Pancreas (tissue), 10 donors: ENCODE results near the gene DECR2. TPM values are rescaled to one million over a fixed set of nuclear protein-coding genes. Genes with fewer than 3 reads are reported as not detected.

Experiments used
- ATAC-seq, 4 donors: fragments of 200-7000 bp; cut with Tn5 transposase; one replicate each; pipeline versions ENCODE4 v1.8.0 to v1.9.1; 2020; ENCODE audit warnings: mild to moderate bottlenecking in 4 of 4, moderate library complexity in 4 of 4
- DNase-seq, 6 donors: peaks; one replicate each; pipeline ENCODE4 v3.0.0-alpha.2; 2020
- FAIRE-seq: peaks from 2 replicates; lab custom pipeline; 2012; peaks lifted over from hg19 to GRCh38; lab: Jason Lieb, UNC
- H3K27ac ChIP-seq, 4 donors: fragments of 200-600 bp; sonication (generic); 1 replicate in 3 of 4; 2 replicates in 1 of 4; pipeline versions ENCODE4 v1.5.0 to v1.8.0; 2020
- H3K27me3 ChIP-seq, 4 donors: fragments of 200-600 bp; one replicate each; pipeline ENCODE4 v1.8.0; 2021
- H3K36me3 ChIP-seq, 3 donors: fragments of 200-600 bp; sonication (generic) in 1 of 3; one replicate each; pipeline versions ENCODE4 v1.5.0 to v1.8.0; 2020 to 2021
- H3K4me1 ChIP-seq, 3 donors: fragments of 200-600 bp; one replicate each; pipeline ENCODE4 v1.8.0; 2021
- H3K4me3 ChIP-seq, 4 donors: fragments of 200-600 bp; sonication (generic) in 2 of 4; one replicate each; pipeline versions ENCODE4 v1.5.0 to v1.8.0; 2020 to 2021
- H3K9me3 ChIP-seq, 4 donors: fragments of 200-600 bp; one replicate each; pipeline ENCODE4 v1.8.0; 2021
- WGBS, 2 donors: extraction: QIAGEN DNeasy Blood & Tissue Kit; methylation state at CpG; one replicate each; pipeline ENCODE4 v1.1.7; 2013; 5-methylcytosine and 5-hydroxymethylcytosine counted together
- intact Hi-C, 3 donors: fragments of 100-400 bp; cut with DNase I; formaldehyde crosslinking; loops; one replicate each; pipeline versions ENCODE4 v1.11.1 to v1.14.2; 2022
- polyA plus RNA-seq, 2 donors: library from polyadenylated mRNA; stranded (reverse); fragments of 200-250 nt; gene quantifications; one replicate each; pipeline ENCODE4 v1.2.3, GENCODE V29; 2013
- total RNA-seq, 6 donors: library from RNA; stranded (reverse); fragmentation: NEBNext Ultra II Directional in 4 of 6; extraction: Animal tissue kit (Norgen Biotek cat#: 25700) in 4 of 6; gene quantifications; one replicate each; pipeline versions ENCODE4 v1.2.1 to v1.2.4, GENCODE V29; 2021 to 2023
- TF ChIP-seq, protein P1 (sequence below), 4 donors: fragments of 200-600 bp; sonication (generic) in 3 of 4; IDR thresholded peaks; one replicate each; pipeline versions ENCODE4 v1.5.0 to v1.8.0; 2021; ENCODE audit warnings: antibody characterized with exemption in 4 of 4
- donor health status: healthy with polysubstance abuse.
- donor health status: DM: no; HTN: no; CAD: no; lungs with moderate emphysema.
- donor health status: DM: no; HTN: no; CAD: no.
- donor health status: control.
- donor health status: control.
- donor health status: Bipolar disorder and iron deficiency.
- donor health status: DM: yes; HTN: yes; CAD: no.
- donor health status: DM: no; HTN: no; CAD: no.
- donor health status: DM: no; HTN: no; CAD: no.
- donor health status: DM: yes; HTN: yes; CAD: no.

Gene DECR2
- total and polyA plus RNA-seq, 8 donors = 9.2 to 68.0 (median 18.5) TPM

DNA sequence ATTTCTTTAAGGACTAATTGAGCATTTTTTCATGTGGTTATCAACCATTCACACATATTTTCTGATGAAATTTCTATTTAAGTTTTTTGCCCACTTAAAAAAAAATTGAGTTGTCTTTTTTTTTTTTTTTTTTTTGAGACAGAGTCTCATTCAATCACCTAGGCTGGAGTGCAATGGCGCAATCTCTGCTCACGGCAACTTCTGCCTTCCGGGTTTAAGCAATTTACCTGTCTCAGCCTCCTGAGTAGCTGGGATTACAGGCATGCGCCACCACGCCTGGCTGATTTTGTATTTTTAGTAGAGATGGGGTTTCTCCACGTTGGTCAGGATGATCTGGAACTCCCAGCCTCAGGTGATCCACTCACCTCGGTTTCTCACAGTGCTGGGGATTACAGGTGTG, 58.1 kb downstream of the DECR2 start:
- DNase-seq (no peak), FAIRE-seq (no peak), ATAC-seq (no peak)
- H3K27me3 ChIP-seq = no peaks in the 10 kb centered on the region
- no peak overlapping the region for H3K27ac ChIP-seq
- H3K4me1 ChIP-seq = peaks cover 12 to 21% (median 16%) of the 10 kb centered on the region in 3 donors
- 89 to 91% methylated on average over 7 of the region's 7 CpGs for WGBS, 2 donors
- H3K4me3 ChIP-seq = no peak overlapping the region
- no peaks in the 10 kb centered on the region for H3K9me3 ChIP-seq
- intact Hi-C loops = no loop called here
- no peaks in the 10 kb centered on the region for H3K36me3 ChIP-seq
- TF ChIP-seq, protein P1, sequence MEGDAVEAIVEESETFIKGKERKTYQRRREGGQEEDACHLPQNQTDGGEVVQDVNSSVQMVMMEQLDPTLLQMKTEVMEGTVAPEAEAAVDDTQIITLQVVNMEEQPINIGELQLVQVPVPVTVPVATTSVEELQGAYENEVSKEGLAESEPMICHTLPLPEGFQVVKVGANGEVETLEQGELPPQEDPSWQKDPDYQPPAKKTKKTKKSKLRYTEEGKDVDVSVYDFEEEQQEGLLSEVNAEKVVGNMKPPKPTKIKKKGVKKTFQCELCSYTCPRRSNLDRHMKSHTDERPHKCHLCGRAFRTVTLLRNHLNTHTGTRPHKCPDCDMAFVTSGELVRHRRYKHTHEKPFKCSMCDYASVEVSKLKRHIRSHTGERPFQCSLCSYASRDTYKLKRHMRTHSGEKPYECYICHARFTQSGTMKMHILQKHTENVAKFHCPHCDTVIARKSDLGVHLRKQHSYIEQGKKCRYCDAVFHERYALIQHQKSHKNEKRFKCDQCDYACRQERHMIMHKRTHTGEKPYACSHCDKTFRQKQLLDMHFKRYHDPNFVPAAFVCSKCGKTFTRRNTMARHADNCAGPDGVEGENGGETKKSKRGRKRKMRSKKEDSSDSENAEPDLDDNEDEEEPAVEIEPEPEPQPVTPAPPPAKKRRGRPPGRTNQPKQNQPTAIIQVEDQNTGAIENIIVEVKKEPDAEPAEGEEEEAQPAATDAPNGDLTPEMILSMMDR (IDR thresholded peaks at IDR 0.05) = no peak

DNA sequence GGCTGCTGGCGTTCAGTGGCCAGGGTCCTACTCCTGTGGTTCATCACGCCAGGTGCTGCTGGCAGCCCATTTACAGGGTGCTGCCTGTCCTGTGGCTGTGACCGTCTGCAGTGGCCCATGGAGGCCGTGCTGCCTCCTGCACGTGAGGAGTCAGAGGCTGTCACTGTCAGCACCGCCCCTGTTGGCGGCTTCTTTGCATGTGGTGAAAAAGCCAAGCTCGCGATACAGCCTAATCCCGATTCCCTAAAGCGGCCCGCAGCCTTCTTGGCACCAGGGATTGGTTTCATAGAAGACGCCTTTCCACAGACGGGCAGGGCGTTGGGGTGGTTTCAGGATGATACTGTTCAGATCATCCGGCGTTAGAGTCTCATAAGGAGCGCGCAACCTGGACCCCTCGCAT, 59.1 kb downstream of the DECR2 start:
- 90 to 93% methylated on average over 20 of the region's 20 CpGs for WGBS, 2 donors
- no peak overlapping the region for H3K27ac ChIP-seq
- TF ChIP-seq, protein P1 (IDR thresholded peaks at IDR 0.05) = no peak
- no peaks in the 10 kb centered on the region for H3K36me3 ChIP-seq
- intact Hi-C loops = no loop called here
- no peak for FAIRE-seq
- H3K4me3 ChIP-seq = no peak overlapping the region
- H3K27me3 ChIP-seq = no peaks in the 10 kb centered on the region
- no peak for ATAC-seq
- no peak for DNase-seq
- H3K4me1 ChIP-seq = peaks cover 12 to 21% (median 16%) of the 10 kb centered on the region in 3 donors
- no peaks in the 10 kb centered on the region for H3K9me3 ChIP-seq

Other genes starting within 250 kb of the DECR2 start
- under 1 TPM in 1 of 6 donors, not detected in 5; 0.35 TPM for gene HBZ, start 249.2 kb upstream of the DECR2 start, total RNA-seq
- not detected for gene HBZ, start 249.2 kb upstream of the DECR2 start, polyA plus RNA-seq
- not detected for gene HBM, start 235.9 kb upstream of the DECR2 start, total RNA-seq
- not detected for gene HBM, start 235.9 kb upstream of the DECR2 start, polyA plus RNA-seq
- gene HBA2, start 229.0 kb upstream of the DECR2 start, total RNA-seq = 10 to 100 TPM in 2 of 6 donors, 1 to 10 TPM in 4; 1.1 to 39.5 (median 3.7) TPM
- gene HBA2, start 229.0 kb upstream of the DECR2 start, polyA plus RNA-seq = 1 to 10 TPM; 3.7 to 6.1 TPM
- gene HBA1, start 225.2 kb upstream of the DECR2 start, total RNA-seq = 10 to 100 TPM in 3 of 6 donors, 1 to 10 TPM in 3; 1.9 to 51.7 (median 7.0) TPM
- 1 to 10 TPM in 1 of 2 donors, under 1 TPM in 1; 0.85 to 4.2 TPM for gene HBA1, start 225.2 kb upstream of the DECR2 start, polyA plus RNA-seq
- under 1 TPM in 1 of 6 donors, not detected in 5; 0.32 TPM for gene HBQ1, start 221.4 kb upstream of the DECR2 start, total RNA-seq
- not detected for gene HBQ1, start 221.4 kb upstream of the DECR2 start, polyA plus RNA-seq
- gene LUC7L, start 172.4 kb upstream of the DECR2 start, total RNA-seq = 10 to 100 TPM; 20.6 to 54.4 (median 31.8) TPM
- gene LUC7L, start 172.4 kb upstream of the DECR2 start, polyA plus RNA-seq = 100 to 1,000 TPM; 273 to 333 TPM
- gene FAM234A, start 167.1 kb upstream of the DECR2 start, total RNA-seq = 10 to 100 TPM; 34.2 to 51.2 (median 39.7) TPM
- 10 to 100 TPM; 39.1 to 49.7 TPM for gene FAM234A, start 167.1 kb upstream of the DECR2 start, polyA plus RNA-seq
- gene RGS11, start 125.9 kb upstream of the DECR2 start, total RNA-seq = 10 to 100 TPM in 1 of 6 donors, 1 to 10 TPM in 5; 4.5 to 14.0 (median 8.0) TPM
- gene RGS11, start 125.9 kb upstream of the DECR2 start, polyA plus RNA-seq = 10 to 100 TPM; 42.9 to 47.2 TPM
- gene ARHGDIG, start 121.3 kb upstream of the DECR2 start, total RNA-seq = 10 to 100 TPM in 5 of 6 donors, 1 to 10 TPM in 1; 5.6 to 62.8 (median 50.7) TPM
- 100 to 1,000 TPM in 1 of 2 donors, 10 to 100 TPM in 1; 35.6 to 165 TPM for gene ARHGDIG, start 121.3 kb upstream of the DECR2 start, polyA plus RNA-seq
- gene PDIA2, start 118.7 kb upstream of the DECR2 start, total RNA-seq = 1,000 to 10,000 TPM in 3 of 6 donors, 100 to 1,000 TPM in 2, 10 to 100 TPM in 1; 13.0 to 1,352 (median 889) TPM
- 1,000 to 10,000 TPM; 1,758 to 3,084 TPM for gene PDIA2, start 118.7 kb upstream of the DECR2 start, polyA plus RNA-seq
- gene AXIN1, start 49.2 kb upstream of the DECR2 start, total RNA-seq = 10 to 100 TPM in 3 of 6 donors, 1 to 10 TPM in 3; 8.0 to 13.6 (median 9.6) TPM
- 10 to 100 TPM; 12.3 to 12.8 TPM for gene AXIN1, start 49.2 kb upstream of the DECR2 start, polyA plus RNA-seq
- 10 to 100 TPM in 5 of 6 donors, 1 to 10 TPM in 1; 9.2 to 22.0 (median 18.6) TPM for gene MRPL28, start 31.3 kb upstream of the DECR2 start, total RNA-seq
- gene MRPL28, start 31.3 kb upstream of the DECR2 start, polyA plus RNA-seq = 10 to 100 TPM; 58.1 to 65.4 TPM
- gene PGAP6, start 19.9 kb upstream of the DECR2 start, total RNA-seq = 10 to 100 TPM; 53.1 to 75.5 (median 58.9) TPM
- gene PGAP6, start 19.9 kb upstream of the DECR2 start, polyA plus RNA-seq = 10 to 100 TPM; 62.1 to 88.5 TPM
- 10 to 100 TPM; 11.0 to 32.5 (median 20.8) TPM for gene NME4, start 4.7 kb upstream of the DECR2 start, total RNA-seq
- 10 to 100 TPM; 48.4 to 68.6 TPM for gene NME4, start 4.7 kb upstream of the DECR2 start, polyA plus RNA-seq
- 10 to 100 TPM; 22.0 to 41.3 (median 29.7) TPM for gene RAB11FIP3, start 23.8 kb downstream of the DECR2 start, total RNA-seq
- gene RAB11FIP3, start 23.8 kb downstream of the DECR2 start, polyA plus RNA-seq = 10 to 100 TPM; 42.4 to 67.4 TPM
- 10 to 100 TPM; 25.4 to 53.6 (median 37.2) TPM for gene CAPN15, start 125.8 kb downstream of the DECR2 start, total RNA-seq
- gene CAPN15, start 125.8 kb downstream of the DECR2 start, polyA plus RNA-seq = 10 to 100 TPM; 48.3 to 75.7 TPM
- gene PRR35, start 158.5 kb downstream of the DECR2 start, total RNA-seq = 1 to 10 TPM in 1 of 6 donors, under 1 TPM in 5; 0.09 to 1.0 (median 0.70) TPM
- gene PRR35, start 158.5 kb downstream of the DECR2 start, polyA plus RNA-seq = under 1 TPM; 0.38 to 0.72 TPM
- under 1 TPM in 4 of 6 donors, not detected in 2; 0.08 to 0.28 (median 0.14) TPM for gene NHLRC4, start 165.1 kb downstream of the DECR2 start, total RNA-seq
- under 1 TPM; 0.05 to 0.27 TPM for gene NHLRC4, start 165.1 kb downstream of the DECR2 start, polyA plus RNA-seq
- 10 to 100 TPM; 29.7 to 48.4 (median 40.0) TPM for gene PIGQ, start 168.1 kb downstream of the DECR2 start, total RNA-seq
- gene PIGQ, start 168.1 kb downstream of the DECR2 start, polyA plus RNA-seq = 100 to 1,000 TPM in 1 of 2 donors, 10 to 100 TPM in 1; 79.5 to 165 TPM
- 10 to 100 TPM; 19.4 to 42.4 (median 30.6) TPM for gene RAB40C, start 188.2 kb downstream of the DECR2 start, total RNA-seq
- 10 to 100 TPM; 47.0 to 71.4 TPM for gene RAB40C, start 188.2 kb downstream of the DECR2 start, polyA plus RNA-seq
- gene WFIKKN1, start 229.1 kb downstream of the DECR2 start, total RNA-seq = 1 to 10 TPM in 3 of 6 donors, under 1 TPM in 3; 0.75 to 2.0 (median 1.2) TPM
- 10 to 100 TPM in 1 of 2 donors, 1 to 10 TPM in 1; 2.6 to 13.8 TPM for gene WFIKKN1, start 229.1 kb downstream of the DECR2 start, polyA plus RNA-seq
- gene METTL26, start 234.4 kb downstream of the DECR2 start, total RNA-seq = 10 to 100 TPM; 18.8 to 32.3 (median 24.4) TPM
- gene METTL26, start 234.4 kb downstream of the DECR2 start, polyA plus RNA-seq = 100 to 1,000 TPM in 1 of 2 donors, 10 to 100 TPM in 1; 87.6 to 130 TPM
- gene MCRIP2, start 239.9 kb downstream of the DECR2 start, total RNA-seq = 10 to 100 TPM; 19.0 to 33.9 (median 21.9) TPM
- gene MCRIP2, start 239.9 kb downstream of the DECR2 start, polyA plus RNA-seq = 10 to 100 TPM; 65.1 to 89.3 TPM
- 10 to 100 TPM; 14.7 to 23.4 (median 19.3) TPM for gene WDR90, start 247.5 kb downstream of the DECR2 start, total RNA-seq
- 10 to 100 TPM; 85.5 to 91.3 TPM for gene WDR90, start 247.5 kb downstream of the DECR2 start, polyA plus RNA-seq